ENCODE results near the gene OR2AG2.

DNA sequence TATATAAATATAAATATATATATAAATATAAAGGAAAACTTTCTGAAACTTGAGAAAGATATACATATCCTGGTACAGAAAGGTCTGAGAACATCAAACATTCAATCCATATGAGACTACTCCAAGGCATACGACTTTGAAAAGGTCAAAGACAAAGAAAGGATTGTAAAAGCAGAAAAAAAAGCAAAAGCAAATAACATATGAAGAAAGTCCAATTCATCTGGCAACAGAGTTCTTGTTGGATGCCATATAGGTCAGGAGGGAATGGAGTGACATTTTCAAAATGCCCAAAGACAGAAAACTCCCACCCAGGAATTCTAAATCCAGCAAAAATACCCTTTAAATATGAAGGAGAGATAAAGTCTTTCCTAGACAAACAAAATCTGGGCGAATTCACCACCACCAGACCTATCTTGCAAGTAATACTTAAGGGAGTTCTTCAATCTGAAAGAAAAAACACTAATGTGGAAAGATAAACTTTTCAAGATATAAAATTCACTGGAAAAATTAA, 46.3 kb downstream of the OR2AG2 start:
- TF ChIP-seq, protein P1, sequence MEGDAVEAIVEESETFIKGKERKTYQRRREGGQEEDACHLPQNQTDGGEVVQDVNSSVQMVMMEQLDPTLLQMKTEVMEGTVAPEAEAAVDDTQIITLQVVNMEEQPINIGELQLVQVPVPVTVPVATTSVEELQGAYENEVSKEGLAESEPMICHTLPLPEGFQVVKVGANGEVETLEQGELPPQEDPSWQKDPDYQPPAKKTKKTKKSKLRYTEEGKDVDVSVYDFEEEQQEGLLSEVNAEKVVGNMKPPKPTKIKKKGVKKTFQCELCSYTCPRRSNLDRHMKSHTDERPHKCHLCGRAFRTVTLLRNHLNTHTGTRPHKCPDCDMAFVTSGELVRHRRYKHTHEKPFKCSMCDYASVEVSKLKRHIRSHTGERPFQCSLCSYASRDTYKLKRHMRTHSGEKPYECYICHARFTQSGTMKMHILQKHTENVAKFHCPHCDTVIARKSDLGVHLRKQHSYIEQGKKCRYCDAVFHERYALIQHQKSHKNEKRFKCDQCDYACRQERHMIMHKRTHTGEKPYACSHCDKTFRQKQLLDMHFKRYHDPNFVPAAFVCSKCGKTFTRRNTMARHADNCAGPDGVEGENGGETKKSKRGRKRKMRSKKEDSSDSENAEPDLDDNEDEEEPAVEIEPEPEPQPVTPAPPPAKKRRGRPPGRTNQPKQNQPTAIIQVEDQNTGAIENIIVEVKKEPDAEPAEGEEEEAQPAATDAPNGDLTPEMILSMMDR (IDR thresholded peaks at IDR 0.05), result no peak
- no peak for TF ChIP-seq POLR2A (IDR thresholded peaks at IDR 0.05)
- TF ChIP-seq POLR2AphosphoS5 (IDR thresholded peaks at IDR 0.05), result no peak

Data from stomach (tissue), 4 donors.